Right atrium auricular region (tissue), 2 donors: ENCODE measurements around the gene TREM1. TPM values are rescaled to one million over a fixed set of nuclear protein-coding genes. Genes with fewer than 3 reads are reported as not detected.

Experiments
- DNase-seq: peaks from one replicate; pipeline ENCODE4 v3.0.0-alpha.2; 2019; ENCODE audit warnings: low spot score
- H3K27ac ChIP-seq, 2 donors: fragments of 200-600 bp; sonication (generic); 1 replicate in 1 of 2; 2 replicates in 1 of 2; pipeline ENCODE4 v1.5.1; 2016 to 2019
- H3K27me3 ChIP-seq, 2 donors: fragments of 200-600 bp; sonication (generic); one replicate each; pipeline versions ENCODE4 v1.5.1 to v1.6.0; 2017 to 2019
- H3K36me3 ChIP-seq: fragments of 200-600 bp; sonication (generic); one replicate; pipeline ENCODE4 v1.5.1; 2016
- H3K4me1 ChIP-seq, 2 donors: fragments of 200-600 bp; sonication (generic); one replicate each; pipeline versions ENCODE4 v1.5.1 to v1.6.0; 2017 to 2019
- H3K4me3 ChIP-seq, 2 donors: fragments of 200-600 bp; sonication (generic); 1 replicate in 1 of 2; 2 replicates in 1 of 2; pipeline ENCODE4 v1.5.1; 2017 to 2019; ENCODE audit warnings: mild to moderate bottlenecking in 1 of 2, moderate library complexity in 1 of 2
- H3K9me3 ChIP-seq, 2 donors: fragments of 200-600 bp; sonication (generic); one replicate each; pipeline ENCODE4 v1.5.1; 2019
- total RNA-seq, 2 donors: library from RNA; depleted of rRNA; stranded (reverse); fragments of >200 nt; gene quantifications; one replicate each; pipeline ENCODE4 v1.1.0, GENCODE V29; 2016
- TF ChIP-seq, protein P1 (sequence below), 2 donors: fragments of 200-600 bp; sonication (generic); IDR thresholded peaks; one replicate each; pipeline ENCODE4 v1.5.1; 2019; ENCODE audit warnings: antibody characterized with exemption in 2 of 2

Gene TREM1
- total RNA-seq, 2 donors from 2014 or later, result 2.9 TPM; not detected in 1

DNA sequence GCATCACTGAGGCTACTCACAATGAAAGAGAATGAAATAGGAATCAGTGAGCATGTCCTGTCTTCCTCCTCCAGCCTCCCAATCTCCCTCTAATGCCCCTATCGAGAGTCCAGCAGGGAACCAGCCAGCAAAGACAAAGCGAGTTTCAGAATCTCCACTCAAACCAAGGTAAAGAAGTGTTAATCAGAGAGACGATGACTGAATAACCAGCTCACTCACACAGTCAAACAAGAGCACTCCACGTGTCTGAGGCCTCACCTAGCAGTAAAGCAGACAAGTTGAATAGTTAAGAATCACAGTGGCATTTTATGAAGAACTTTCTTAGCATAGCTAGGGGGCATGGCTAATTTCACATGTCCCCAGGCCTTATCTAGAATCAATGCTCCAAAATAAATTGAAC, 3.3 kb upstream of the TREM1 start:
- no peak overlapping the region for H3K4me3 ChIP-seq
- no peaks in the 10 kb centered on the region for H3K36me3 ChIP-seq
- H3K27me3 ChIP-seq, result no peaks in the 10 kb centered on the region
- TF ChIP-seq, protein P1, sequence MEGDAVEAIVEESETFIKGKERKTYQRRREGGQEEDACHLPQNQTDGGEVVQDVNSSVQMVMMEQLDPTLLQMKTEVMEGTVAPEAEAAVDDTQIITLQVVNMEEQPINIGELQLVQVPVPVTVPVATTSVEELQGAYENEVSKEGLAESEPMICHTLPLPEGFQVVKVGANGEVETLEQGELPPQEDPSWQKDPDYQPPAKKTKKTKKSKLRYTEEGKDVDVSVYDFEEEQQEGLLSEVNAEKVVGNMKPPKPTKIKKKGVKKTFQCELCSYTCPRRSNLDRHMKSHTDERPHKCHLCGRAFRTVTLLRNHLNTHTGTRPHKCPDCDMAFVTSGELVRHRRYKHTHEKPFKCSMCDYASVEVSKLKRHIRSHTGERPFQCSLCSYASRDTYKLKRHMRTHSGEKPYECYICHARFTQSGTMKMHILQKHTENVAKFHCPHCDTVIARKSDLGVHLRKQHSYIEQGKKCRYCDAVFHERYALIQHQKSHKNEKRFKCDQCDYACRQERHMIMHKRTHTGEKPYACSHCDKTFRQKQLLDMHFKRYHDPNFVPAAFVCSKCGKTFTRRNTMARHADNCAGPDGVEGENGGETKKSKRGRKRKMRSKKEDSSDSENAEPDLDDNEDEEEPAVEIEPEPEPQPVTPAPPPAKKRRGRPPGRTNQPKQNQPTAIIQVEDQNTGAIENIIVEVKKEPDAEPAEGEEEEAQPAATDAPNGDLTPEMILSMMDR (IDR thresholded peaks at IDR 0.05), result no peak
- no peaks in the 10 kb centered on the region for H3K4me1 ChIP-seq
- no peak for DNase-seq
- no peak overlapping the region for H3K27ac ChIP-seq
- no peaks in the 10 kb centered on the region for H3K9me3 ChIP-seq

DNA sequence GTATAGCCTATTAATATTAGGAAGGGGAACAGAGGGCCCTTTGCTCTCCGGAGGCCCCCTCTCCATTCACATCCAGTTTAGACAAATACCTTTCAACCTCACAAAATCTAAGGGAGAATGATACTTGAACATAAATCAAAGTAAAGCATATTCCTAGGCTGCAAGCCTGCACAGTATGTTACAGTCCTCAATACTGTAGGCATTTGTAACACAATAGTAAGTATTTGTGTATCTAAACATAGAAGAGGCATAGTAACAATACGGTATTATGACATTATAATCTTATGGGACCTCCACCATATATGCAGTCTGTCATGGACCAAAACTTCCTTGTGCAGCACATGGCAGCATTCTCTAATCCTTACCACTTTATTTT, 2.3 kb upstream of the TREM1 start:
- Histone ChIP-seq H3K27ac (no peak overlapping the region), H3K9me3 (no peaks in the 10 kb centered on the region), H3K27me3 (no peaks in the 10 kb centered on the region), H3K36me3 (no peaks in the 10 kb centered on the region), H3K4me3 (no peak overlapping the region), H3K4me1 (no peaks in the 10 kb centered on the region)
- DNase-seq, result no peak
- TF ChIP-seq, protein P1 (IDR thresholded peaks at IDR 0.05), result no peak

DNA sequence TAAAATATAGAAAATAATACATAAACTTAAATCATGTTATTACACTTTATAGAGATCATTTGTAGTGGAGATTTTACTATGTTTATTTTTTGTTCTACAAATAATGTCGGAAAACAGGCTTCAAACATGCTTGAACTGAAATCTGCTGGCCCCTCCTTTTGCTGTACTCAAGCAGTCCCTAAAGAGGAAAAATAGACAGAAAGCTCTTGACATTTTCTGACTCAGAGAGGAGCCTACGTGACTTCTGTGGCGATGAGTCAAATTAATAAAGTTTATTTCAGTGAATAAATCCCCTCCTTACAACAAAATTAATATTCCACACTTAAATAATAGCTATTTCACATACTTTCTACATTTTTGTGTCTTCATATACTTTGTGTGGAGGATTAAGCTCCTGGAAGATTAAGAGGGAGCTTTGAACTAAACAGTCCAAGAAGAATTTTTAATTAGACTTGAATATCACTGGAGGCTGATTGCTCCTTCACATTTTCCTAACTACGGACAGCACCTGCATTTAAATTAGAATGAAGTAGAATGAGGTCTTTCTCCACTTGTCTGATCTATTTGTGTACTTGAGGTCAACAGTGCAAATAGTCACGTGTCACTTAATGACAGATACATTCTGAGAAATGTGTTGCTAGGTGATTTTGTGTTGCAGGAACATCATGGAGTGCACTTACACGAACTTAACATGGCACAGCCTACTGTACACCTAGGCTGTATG, 1.7 kb upstream of the TREM1 start:
- no peak for DNase-seq
- H3K9me3 ChIP-seq, result no peaks in the 10 kb centered on the region
- TF ChIP-seq, protein P1 (IDR thresholded peaks at IDR 0.05), result no peak
- H3K4me1 ChIP-seq, result no peaks in the 10 kb centered on the region
- H3K27ac ChIP-seq, result no peak overlapping the region
- H3K27me3 ChIP-seq, result no peaks in the 10 kb centered on the region
- no peaks in the 10 kb centered on the region for H3K36me3 ChIP-seq
- no peak overlapping the region for H3K4me3 ChIP-seq

DNA sequence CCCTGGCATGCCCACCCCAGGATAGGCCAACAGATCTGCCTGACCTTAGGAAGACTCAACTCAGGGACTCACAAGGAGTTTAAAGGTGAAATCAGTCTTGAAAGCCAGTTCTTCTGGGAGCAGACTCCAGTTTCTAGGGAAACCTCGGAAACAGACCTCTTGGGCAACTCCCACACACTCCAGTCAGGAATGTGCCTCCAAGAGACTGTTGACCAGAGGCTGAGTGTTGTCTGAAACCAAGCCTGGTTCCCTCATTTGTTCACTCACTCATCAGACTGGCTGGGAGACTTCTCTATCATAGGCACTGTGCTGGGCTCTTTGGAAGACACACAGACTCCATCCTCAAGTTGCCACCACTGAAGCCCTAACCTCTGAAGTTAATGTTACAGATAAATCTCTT, 1.8 kb downstream of the TREM1 start:
- TF ChIP-seq, protein P1 (IDR thresholded peaks at IDR 0.05), result no peak
- H3K27ac ChIP-seq, result no peak overlapping the region

DNA sequence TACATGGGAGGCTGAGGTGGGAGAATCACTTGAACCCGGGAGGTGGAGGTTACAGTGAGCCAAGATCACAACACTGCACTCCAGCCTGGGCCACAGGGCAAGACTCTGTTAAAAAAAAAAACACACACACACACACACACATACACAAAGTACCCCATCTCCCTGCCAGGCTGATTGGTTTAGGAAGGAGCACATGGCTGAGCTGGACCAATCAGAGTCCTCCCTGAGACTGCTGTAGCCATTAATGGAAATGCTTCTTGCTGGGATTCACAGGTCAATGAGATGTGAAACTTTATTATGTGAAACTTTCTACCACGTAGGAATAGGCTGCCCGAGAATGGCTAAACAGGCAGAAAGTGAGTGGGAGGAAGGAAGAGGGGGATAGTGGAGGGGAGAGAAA, 2.9 kb downstream of the TREM1 start:
- no peaks in the 10 kb centered on the region for H3K9me3 ChIP-seq
- H3K27ac ChIP-seq, result no peak overlapping the region
- no peaks in the 10 kb centered on the region for H3K36me3 ChIP-seq
- no peak for DNase-seq
- H3K4me3 ChIP-seq, result no peak overlapping the region
- no peaks in the 10 kb centered on the region for H3K27me3 ChIP-seq
- H3K4me1 ChIP-seq, result no peaks in the 10 kb centered on the region
- TF ChIP-seq, protein P1 (IDR thresholded peaks at IDR 0.05), result no peak

More for the DNA sequence above, 1.8 kb downstream of the TREM1 start:
- Histone ChIP-seq H3K36me3 (no peaks in the 10 kb centered on the region), H3K4me3 (no peak overlapping the region), H3K4me1 (no peaks in the 10 kb centered on the region), H3K9me3 (no peaks in the 10 kb centered on the region), H3K27me3 (no peaks in the 10 kb centered on the region)
- DNase-seq, result no peak
